Stomach (tissue), 9 donors: Measurements from ENCODE around the gene SGIP1. TPM values are rescaled to one million over a fixed set of nuclear protein-coding genes. Genes with fewer than 3 reads are reported as not detected.

Experiments
- DNase-seq, 2 donors: peaks; one replicate each; pipeline versions ENCODE4 v3.0.0 to v3.0.0-alpha.2; 2013 to 2019
- H3K27ac ChIP-seq, 5 donors: fragments of 200-600 bp in 4 of 5; sonication (generic) in 4 of 5; one replicate each; pipeline ENCODE4 v1.5.1; 2013 to 2019; ENCODE audit warnings: mild to moderate bottlenecking in 1 of 5, moderate library complexity in 1 of 5
- H3K27me3 ChIP-seq, 3 donors: fragments of 200-600 bp; sonication (generic); one replicate each; pipeline ENCODE4 v1.5.1; 2017 to 2019; ENCODE audit warnings: mixed run types in 1 of 3
- H3K36me3 ChIP-seq, 4 donors: fragments of 200-600 bp; sonication (generic); 1 replicate in 3 of 4; 2 replicates in 1 of 4; pipeline ENCODE4 v1.5.1; 2016 to 2019
- H3K4me1 ChIP-seq, 4 donors: fragments of 200-600 bp; sonication (generic); one replicate each; pipeline ENCODE4 v1.5.1; 2016 to 2019
- H3K4me3 ChIP-seq, 4 donors: fragments of 200-600 bp; sonication (generic) in 3 of 4; one replicate each; pipeline ENCODE4 v1.5.1; 2016 to 2019; ENCODE audit warnings: mild to moderate bottlenecking in 1 of 4
- H3K9me3 ChIP-seq, 4 donors: fragments of 200-600 bp; sonication (generic); one replicate each; pipeline ENCODE4 v1.5.1; 2016 to 2019
- CTCF ChIP-seq, 7 experiments: fragments of 450-650 bp in 4 of 7; fragments of 200-600 bp in 3 of 7; sonication (generic) in 3 of 7; IDR thresholded peaks; one replicate each; pipeline ENCODE4 v1.5.1; 2016 to 2019; ENCODE audit warnings: antibody characterized with exemption in 7 of 7, control low read depth in 2 of 7, mild to moderate bottlenecking in 1 of 7
- EP300 ChIP-seq: sonication (generic); formaldehyde crosslinking; IDR thresholded peaks from one replicate; pipeline ENCODE4 v1.6.1; 2017; ENCODE audit warnings: antibody characterized with exemption
- POLR2A ChIP-seq, 4 donors: fragments of 450-650 bp; IDR thresholded peaks; one replicate each; pipeline ENCODE4 v1.6.1; 2016; ENCODE audit warnings: antibody characterized with exemption in 4 of 4, control low read depth in 2 of 4, mild to moderate bottlenecking in 1 of 4, moderate library complexity in 1 of 4
- POLR2AphosphoS5 ChIP-seq, 3 donors: sonication (generic); formaldehyde crosslinking; IDR thresholded peaks; one replicate each; pipeline ENCODE4 v1.6.1; 2016; ENCODE audit warnings: antibody characterized with exemption in 3 of 3
- WGBS, 5 donors: extraction: QIAGEN DNeasy Blood & Tissue Kit in 3 of 5; methylation state at CpG; one replicate each; pipeline versions ENCODE4 v1.1.5 to v1.1.7; 2013 to 2018; 5-methylcytosine and 5-hydroxymethylcytosine counted together
- intact Hi-C: fragments of 100-400 bp; cut with DNase I; formaldehyde crosslinking; loops from one replicate; pipeline ENCODE4 v1.15.1; 2023; ENCODE audit warnings: low total_unique reads
- polyA plus RNA-seq, 3 donors: library from polyadenylated mRNA; stranded (reverse); fragments of 200-250 nt; gene quantifications; one replicate each; pipeline ENCODE4 v1.2.3, GENCODE V29; 2013
- total RNA-seq, 5 donors: library from RNA; depleted of rRNA; stranded (reverse); fragments of >200 nt; gene quantifications; one replicate each; pipeline versions ENCODE4 v1.1.0 to v1.2.3, GENCODE V29; 2014 to 2016
- donor health status: healthy with polysubstance abuse.
- donor health status: Bipolar disorder and iron deficiency.
- donor health status: healthy.

SGIP1 gene
- total and polyA plus RNA-seq, 8 donors: 1.2 to 44.9 (median 3.0) TPM; not detected in 1

- no peak for DNase-seq
- Histone ChIP-seq H3K4me3 (no peak overlapping the region), H3K27me3 (no peaks in the 10 kb centered on the region), H3K4me1 (peaks cover 6 to 24% (median 11%) of the 10 kb centered on the region in 4 donors), H3K9me3 (no peaks in the 10 kb centered on the region), H3K27ac (no peak overlapping the region), H3K36me3 (no peaks in the 10 kb centered on the region)
- intact Hi-C loops: no loop called here
- WGBS, 5 donors: 57 to 72% (median 63%) methylated on average over 4 of the region's 4 CpGs
- no peak for TF ChIP-seq CTCF (IDR thresholded peaks at IDR 0.05)
- no peak for TF ChIP-seq EP300
- TF ChIP-seq POLR2A (IDR thresholded peaks at IDR 0.05): no peak
- TF ChIP-seq POLR2AphosphoS5 (IDR thresholded peaks at IDR 0.05): no peak
Observed at GRCh38 chr1:66546047-66546810, 12.3 kb downstream of the SGIP1 start.

GRCh38 chr1:66549017-66549416 lies 15.1 kb downstream of the SGIP1 start:
- Histone ChIP-seq H3K36me3 (no peaks in the 10 kb centered on the region), H3K4me1 (peaks cover 0 to 18% (median 8%) of the 10 kb centered on the region in 4 donors), H3K4me3 (no peak overlapping the region), H3K27ac (no peak overlapping the region), H3K9me3 (no peaks in the 10 kb centered on the region), H3K27me3 (no peaks in the 10 kb centered on the region)
- intact Hi-C loops: no loop called here
- TF ChIP-seq POLR2AphosphoS5 (IDR thresholded peaks at IDR 0.05): no peak
- no peak for TF ChIP-seq POLR2A (IDR thresholded peaks at IDR 0.05)
- no peak for TF ChIP-seq EP300
- TF ChIP-seq CTCF (IDR thresholded peaks at IDR 0.05): no peak
- DNase-seq: no peak

DNA sequence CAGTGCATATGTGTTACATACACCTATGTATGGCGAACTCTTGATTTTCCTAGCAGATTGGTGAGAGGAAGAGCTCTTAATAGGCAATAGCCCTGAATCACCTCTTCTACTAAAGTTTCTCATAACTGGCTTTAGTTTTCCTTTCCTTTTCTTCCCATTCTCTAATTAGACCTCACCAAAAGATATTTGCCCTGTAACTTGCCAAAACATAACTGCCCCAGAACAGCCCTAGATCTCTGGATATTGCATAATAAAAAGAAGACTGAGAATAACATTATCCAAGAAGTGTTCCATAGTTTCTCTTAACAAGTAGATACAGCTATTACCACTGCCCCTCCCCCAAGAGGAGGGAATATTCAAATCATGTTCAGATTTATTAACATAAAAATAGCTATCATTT lies 16.3 kb downstream of the SGIP1 start:
- no peaks in the 10 kb centered on the region for H3K9me3 ChIP-seq
- WGBS, 5 donors: 92 to 97% (median 95%) methylated on average over 1 of the region's 1 CpG
- intact Hi-C loops: no loop called here
- TF ChIP-seq POLR2AphosphoS5 (IDR thresholded peaks at IDR 0.05): no peak
- TF ChIP-seq POLR2A (IDR thresholded peaks at IDR 0.05): no peak
- no peak for TF ChIP-seq CTCF (IDR thresholded peaks at IDR 0.05)
- no peak for TF ChIP-seq EP300
- peaks cover 0 to 15% (median 6%) of the 10 kb centered on the region in 4 donors for H3K4me1 ChIP-seq
- H3K36me3 ChIP-seq: no peaks in the 10 kb centered on the region
- DNase-seq: no peak
- H3K27me3 ChIP-seq: no peaks in the 10 kb centered on the region
- no peak overlapping the region for H3K27ac ChIP-seq
- H3K4me3 ChIP-seq: no peak overlapping the region

- no peaks in the 10 kb centered on the region for H3K27me3 ChIP-seq
- intact Hi-C loops: no loop called here
- WGBS, 5 donors: 33 to 50% (median 47%) methylated on average over 1 of the region's 1 CpG
- H3K27ac ChIP-seq: peak overlapping the region in 1 of 5 donors; percentile 12
- H3K4me3 ChIP-seq: no peak overlapping the region
- H3K9me3 ChIP-seq: no peaks in the 10 kb centered on the region
- peaks cover 0 to 15% (median 2%) of the 10 kb centered on the region in 4 donors for H3K4me1 ChIP-seq
- TF ChIP-seq EP300: no peak
- no peak for TF ChIP-seq POLR2A (IDR thresholded peaks at IDR 0.05)
- TF ChIP-seq POLR2AphosphoS5 (IDR thresholded peaks at IDR 0.05): no peak
- no peak for TF ChIP-seq CTCF (IDR thresholded peaks at IDR 0.05)
- DNase-seq: peak in 1 of 2 donors; percentile 69
- no peaks in the 10 kb centered on the region for H3K36me3 ChIP-seq
Observed at GRCh38 chr1:66552287-66552686, 18.3 kb downstream of the SGIP1 start.
